Keratinocyte (primary cell): ENCODE measurements around the gene ATE1. TPM values are rescaled to one million over a fixed set of nuclear protein-coding genes. Genes with fewer than 3 reads are reported as not detected.

Experiments used
- DNase-seq: peaks from one replicate; pipeline ENCODE4 v3.0.0-alpha.2; 2011; ENCODE audit warnings: low read depth, missing footprints, low spot score
- FAIRE-seq: peaks from 2 replicates; lab custom pipeline; 2011; peaks lifted over from hg19 to GRCh38; lab: Jason Lieb, UNC
- H2AFZ ChIP-seq: 2 replicates; pipeline ENCODE4 v1.6.0; 2012; ENCODE audit warnings: low read length, control low read depth, inconsistent platforms; ENCODE audit not compliant: control insufficient read depth
- H3K27ac ChIP-seq: 2 replicates; pipeline ENCODE4 v1.5.1; 2011; ENCODE audit warnings: low read length; ENCODE audit not compliant: control insufficient read depth, insufficient read depth
- H3K27me3 ChIP-seq: 3 replicates; pipeline ENCODE4 v1.6.0; 2011; ENCODE audit warnings: low read length; ENCODE audit not compliant: control insufficient read depth, insufficient read depth; ENCODE audit errors: extremely low read depth
- H3K36me3 ChIP-seq, 2 experiments: 2 replicates in 1 of 2; 3 replicates in 1 of 2; pipeline ENCODE4 v1.5.1; 2011; ENCODE audit warnings: low read length in 2 of 2, mild to moderate bottlenecking in 1 of 2; ENCODE audit not compliant: control insufficient read depth in 2 of 2, insufficient read depth in 2 of 2; ENCODE audit errors: extremely low read depth in 1 of 2
- H3K4me1 ChIP-seq: 3 replicates; pipeline ENCODE4 v1.5.1; 2011; ENCODE audit warnings: low read length; ENCODE audit not compliant: control insufficient read depth, insufficient read depth; ENCODE audit errors: extremely low read depth
- H3K4me2 ChIP-seq: 3 replicates; pipeline ENCODE4 v1.6.0; 2011; ENCODE audit warnings: low read depth, low read length; ENCODE audit not compliant: control insufficient read depth, insufficient read depth; ENCODE audit errors: extremely low read depth
- H3K4me3 ChIP-seq, 3 experiments: fragments of 200-600 bp in 1 of 3; sonication (generic) in 1 of 3; 2 replicates in 2 of 3; 3 replicates in 1 of 3; pipeline ENCODE4 v1.5.1; 2011 to 2016; ENCODE audit warnings: low read length in 3 of 3, mild to moderate bottlenecking in 3 of 3, control low read depth in 2 of 3, inconsistent platforms in 1 of 3, low read depth in 1 of 3, mixed read lengths in 1 of 3, mixed run types in 1 of 3, moderate library complexity in 1 of 3; ENCODE audit not compliant: control insufficient read depth in 2 of 3, insufficient read depth in 2 of 3; ENCODE audit errors: extremely low read depth in 1 of 3
- H3K79me2 ChIP-seq: 2 replicates; pipeline ENCODE4 v1.6.0; 2012; ENCODE audit warnings: low read length; ENCODE audit not compliant: control insufficient read depth, insufficient read depth
- H3K9ac ChIP-seq: 3 replicates; pipeline ENCODE4 v1.6.0; 2011; ENCODE audit warnings: low read length; ENCODE audit not compliant: control insufficient read depth, insufficient read depth; ENCODE audit errors: extremely low read depth
- H3K9me1 ChIP-seq: 3 replicates; pipeline ENCODE4 v1.6.0; 2011; ENCODE audit warnings: low read length; ENCODE audit not compliant: control insufficient read depth, insufficient read depth; ENCODE audit errors: extremely low read depth
- H3K9me3 ChIP-seq: 2 replicates; pipeline ENCODE4 v1.5.1; 2012; ENCODE audit warnings: low read depth, low read length; ENCODE audit not compliant: control insufficient read depth
- H4K20me1 ChIP-seq: 3 replicates; pipeline ENCODE4 v1.6.0; 2011; ENCODE audit warnings: low read length; ENCODE audit not compliant: control insufficient read depth, insufficient read depth; ENCODE audit errors: extremely low read depth
- CTCF ChIP-seq, 3 experiments: IDR thresholded peaks in 1 of 3; conservative IDR thresholded peaks in 1 of 3; optimal IDR thresholded peaks in 1 of 3; 2 replicates in 2 of 3; 3 replicates in 1 of 3; pipeline versions ENCODE3 to v1.5.1; 2011; ENCODE audit warnings: low read length in 3 of 3, mild to moderate bottlenecking in 3 of 3, moderate library complexity in 2 of 3, control low read depth in 1 of 3, inconsistent platforms in 1 of 3; ENCODE audit not compliant: insufficient read depth in 2 of 3; ENCODE audit errors: extremely low read depth in 1 of 3
- EZH2 ChIP-seq: IDR thresholded peaks from one replicate; pipeline ENCODE4 v1.6.1; 2012; ENCODE audit warnings: inconsistent platforms, mild to moderate bottlenecking, low read length, moderate library complexity
- dilution Hi-C: fragments of 300-500 bp; cut with MboI; formaldehyde crosslinking; loops from one replicate; pipeline ENCODE4 v1.7.0; 2020; ENCODE audit warnings: low sequenced_read_pairs; ENCODE audit not compliant: extremely low pct_ligation_motif_present
- polyA plus RNA-seq, 5 experiments: library from polyadenylated mRNA; depleted of rRNA in 3 of 5; stranded (reverse) in 3 of 5; stranded (forward) in 1 of 5; unstranded in 1 of 5; fragments of >200 nt; gene quantifications; 1 replicate in 1 of 5; 2 replicates in 3 of 5; 3 replicates in 1 of 5; pipeline versions ENCODE4 v1.2.1 to v1.2.3, GENCODE V29; 2011 to 2012; ENCODE audit warnings: missing spikeins in 2 of 5, low read depth in 1 of 5, low replicate concordance in 1 of 5

ATE1 gene
- polyA plus RNA-seq, 1 donor (not counting 4 experiments of a cell fraction or from before 2014, with no cell fraction given), result 14.9 TPM

GRCh38 chr10:121818599-121818998 is 109.2 kb downstream of the ATE1 start:
- no peak overlapping the region for H3K4me2 ChIP-seq
- FAIRE-seq (no peak), DNase-seq (no peak)
- H3K27ac ChIP-seq, result no peak overlapping the region
- no peaks in the 10 kb centered on the region for H4K20me1 ChIP-seq
- H3K36me3 ChIP-seq, result peaks cover 2 to 4% of the 10 kb centered on the region in 2 experiments
- no peaks in the 10 kb centered on the region for H3K27me3 ChIP-seq
- no peak overlapping the region for H3K9ac ChIP-seq
- H3K9me3 ChIP-seq, result no peaks in the 10 kb centered on the region
- H2AFZ ChIP-seq, result no peak overlapping the region
- H3K4me1 ChIP-seq, result no peaks in the 10 kb centered on the region
- no peak for TF ChIP-seq CTCF (optimal IDR thresholded peaks at IDR 0.05 in 1 of 3, IDR thresholded peaks at IDR 0.05 in 1 of 3, conservative IDR thresholded peaks at IDR 0.05 in 1 of 3; ENCODE audit: extremely low read depth in 1 of 3, insufficient read depth in 2 of 3, low read length in 3 of 3)
- no peak for TF ChIP-seq EZH2
- no peaks in the 10 kb centered on the region for H3K79me2 ChIP-seq
- dilution Hi-C loops, result no loop called here
- no peaks in the 10 kb centered on the region for H3K9me1 ChIP-seq
- H3K4me3 ChIP-seq, result no peak overlapping the region

- Histone ChIP-seq H3K27ac (no peak overlapping the region), H3K9ac (no peak overlapping the region), H3K9me3 (no peaks in the 10 kb centered on the region), H3K9me1 (no peaks in the 10 kb centered on the region), H3K36me3 (peaks cover 0 to 2% of the 10 kb centered on the region in 2 experiments), H4K20me1 (no peaks in the 10 kb centered on the region), H3K27me3 (no peaks in the 10 kb centered on the region), H3K4me2 (no peak overlapping the region), H3K79me2 (no peaks in the 10 kb centered on the region), H3K4me1 (no peaks in the 10 kb centered on the region), H3K4me3 (no peak overlapping the region), H2AFZ (no peak overlapping the region)
- DNase-seq, result no peak
- dilution Hi-C loops, result no loop called here
- TF ChIP-seq EZH2 (no peak), CTCF (optimal IDR thresholded peaks at IDR 0.05 in 1 of 3, IDR thresholded peaks at IDR 0.05 in 1 of 3, conservative IDR thresholded peaks at IDR 0.05 in 1 of 3; ENCODE audit: extremely low read depth in 1 of 3, insufficient read depth in 2 of 3, low read length in 3 of 3) (no peak)
- FAIRE-seq, result no peak
These were observed 111.6 kb downstream of the ATE1 start for GRCh38 chr10:121816197-121816596.
